CD1c-positive myeloid dendritic cell (primary cell): Measurements from ENCODE around the gene TTLL12.

Source experiments
- DNase-seq: peaks from one replicate; pipeline ENCODE4 v3.0.0-alpha.2; 2016; ENCODE audit errors: extremely low spot score

Gene TTLL12

GRCh38 chr22:43128116-43128515 is 58.8 kb downstream of the TTLL12 start:
- DNase-seq: peak; percentile 16

- DNase-seq: no peak
Observed at GRCh38 chr22:43127166-43127908, 59.6 kb downstream of the TTLL12 start.

GRCh38 chr22:43126501-43127165 is 60.3 kb downstream of the TTLL12 start:
- no peak for DNase-seq

DNA sequence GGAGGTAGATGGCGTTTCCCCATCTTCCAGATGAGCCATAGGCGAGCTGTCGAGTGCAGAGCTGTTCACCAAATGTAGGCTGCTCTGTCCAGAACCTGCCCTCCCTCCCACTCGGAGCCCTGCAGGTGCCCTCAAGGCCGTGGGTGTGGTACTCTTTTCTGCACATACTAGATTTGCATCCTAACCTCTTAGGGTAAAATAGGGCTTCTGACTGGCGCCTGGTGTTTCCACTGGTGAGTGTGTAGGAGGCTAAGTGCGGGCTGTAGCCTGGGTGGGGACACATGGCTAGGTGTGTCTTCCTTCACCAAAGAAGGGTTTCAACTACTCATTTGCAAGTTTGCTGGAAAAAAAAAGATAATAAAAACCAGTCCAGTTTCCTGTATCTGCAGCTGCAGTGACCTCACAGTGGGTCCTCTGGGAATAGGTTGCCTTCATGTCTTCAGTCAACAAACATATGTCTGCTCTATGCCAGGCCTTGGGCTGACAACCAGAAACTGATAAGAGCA is 67.9 kb downstream of the TTLL12 start:
- DNase-seq: no peak

GRCh38 chr22:43118024-43118849 is 68.7 kb downstream of the TTLL12 start:
- peak; percentile 45 for DNase-seq

GRCh38 chr22:43116932-43117331 is 70.0 kb downstream of the TTLL12 start:
- DNase-seq: no peak
